ENCODE results near the gene FCER1G.
"Not testable (repeated sequence)": the region's sequence is repeated elsewhere in the genome, so short reads cannot be mapped to it uniquely, and the experiment has no call there.

DNA sequence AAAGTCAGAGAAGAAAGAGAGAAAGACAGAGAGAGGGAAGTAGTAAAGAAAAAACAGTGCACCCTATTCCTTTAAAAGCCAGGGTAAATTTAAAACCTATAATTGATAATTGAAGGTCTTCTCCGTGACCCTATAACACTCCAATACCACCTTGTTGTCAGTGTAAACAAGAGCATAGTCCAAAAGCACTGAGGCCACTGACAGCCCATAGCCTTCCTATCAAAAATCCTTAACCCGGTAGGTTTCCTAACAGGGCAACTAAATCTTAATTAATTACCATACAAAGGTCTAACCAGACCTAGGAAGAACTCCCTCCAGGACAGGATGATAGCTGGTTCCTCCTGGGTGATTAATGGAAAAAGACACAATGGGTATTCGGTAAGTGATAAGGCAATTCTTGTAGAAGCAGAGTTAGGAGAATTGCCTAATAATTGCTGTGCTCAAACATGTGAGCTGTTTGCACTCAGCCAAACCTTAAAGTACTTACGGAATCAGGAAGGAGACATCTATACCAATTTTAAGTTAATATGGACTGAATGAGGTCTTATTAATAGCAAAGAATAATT lies 40.9 kb downstream of the FCER1G start:
- not testable (repeated sequence) for TF ChIP-seq POLR2AphosphoS5 (IDR thresholded peaks at IDR 0.05; ENCODE audit: borderline replicate concordance, low read depth, low read length); EZH2 (IDR thresholded peaks at IDR 0.05); FOXP2 (optimal IDR thresholded peaks at IDR 0.05; ENCODE audit: control extremely low read depth, extremely low read length, insufficient read depth)
